ENCODE results near the gene C4orf50.
"Not testable (repeated sequence)": the region's sequence is repeated elsewhere in the genome, so short reads cannot be mapped to it uniquely, and the experiment has no call there.

C4orf50 gene

DNA sequence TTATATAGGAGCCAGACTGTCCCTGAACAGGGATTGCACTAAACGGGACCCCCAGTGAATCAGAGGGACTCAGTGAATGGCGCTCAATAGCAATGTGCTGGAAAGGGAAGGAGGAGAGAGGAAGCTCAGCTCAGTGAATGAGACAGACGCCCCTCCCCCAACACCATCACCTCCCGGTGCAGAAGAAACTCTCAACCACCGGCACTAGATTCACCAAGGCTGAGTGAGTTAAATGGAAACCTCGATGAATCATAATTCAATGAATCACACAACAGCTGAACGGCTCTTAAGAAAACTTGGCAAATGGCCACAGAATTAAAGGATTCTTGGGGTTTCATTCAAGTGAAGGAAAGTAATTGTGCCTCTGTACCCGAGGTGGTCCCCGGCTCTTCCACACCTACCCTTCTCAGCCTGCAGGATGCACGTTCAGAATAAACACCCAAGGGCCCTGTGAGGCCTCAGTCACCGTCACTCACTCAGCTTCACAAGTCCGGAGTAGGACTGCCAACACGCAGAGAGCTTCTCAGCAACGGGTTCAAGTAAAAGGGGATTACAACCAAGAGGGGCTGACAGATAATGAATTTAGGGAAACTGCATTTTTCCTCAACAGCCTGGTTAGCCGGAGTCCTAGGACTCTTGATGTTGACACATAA lies 154.6 kb downstream of the C4orf50 start:
- no peak for DNase-seq (ENCODE audit: low read depth in 2 of 2)

- DNase-seq (ENCODE audit: low read depth in 2 of 2), result no peak
Measured at GRCh38 chr4:5858020-5858769, 160.0 kb downstream of the C4orf50 start.

DNA sequence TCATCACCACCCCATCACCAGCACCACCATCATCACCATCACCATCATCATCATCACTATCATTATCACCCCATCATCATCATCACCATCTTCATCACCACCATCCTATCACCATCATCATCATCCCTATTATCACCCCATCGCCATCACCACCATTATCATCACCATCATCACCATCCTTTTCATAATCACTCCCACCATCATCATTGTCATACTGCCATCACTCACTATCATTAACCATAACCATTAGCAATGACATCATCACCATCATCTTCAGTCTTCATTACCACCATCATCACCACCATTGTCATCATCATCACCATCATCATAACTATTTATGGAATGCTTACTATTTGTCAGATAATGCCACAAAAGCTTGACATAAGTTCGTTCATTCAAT lies 161.0 kb downstream of the C4orf50 start:
- no peak for DNase-seq (ENCODE audit: low read depth in 2 of 2)

DNA sequence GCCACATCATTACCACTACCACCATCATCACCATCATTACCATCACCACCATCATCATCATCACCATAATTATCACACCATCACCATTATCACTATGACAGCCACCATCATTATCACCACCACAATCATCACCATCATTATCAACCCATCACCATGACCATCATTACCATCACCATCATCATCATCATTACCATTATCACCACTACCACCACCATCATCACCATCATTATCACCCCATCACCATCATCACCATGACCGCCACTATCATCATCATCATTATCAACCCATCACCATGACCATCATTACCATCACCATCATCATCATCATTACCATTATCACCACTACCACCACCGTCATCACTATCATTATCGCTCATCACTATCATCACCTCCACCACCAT lies 161.9 kb downstream of the C4orf50 start:
- DNase-seq (ENCODE audit: low read depth in 2 of 2), result not testable (repeated sequence)

DNA sequence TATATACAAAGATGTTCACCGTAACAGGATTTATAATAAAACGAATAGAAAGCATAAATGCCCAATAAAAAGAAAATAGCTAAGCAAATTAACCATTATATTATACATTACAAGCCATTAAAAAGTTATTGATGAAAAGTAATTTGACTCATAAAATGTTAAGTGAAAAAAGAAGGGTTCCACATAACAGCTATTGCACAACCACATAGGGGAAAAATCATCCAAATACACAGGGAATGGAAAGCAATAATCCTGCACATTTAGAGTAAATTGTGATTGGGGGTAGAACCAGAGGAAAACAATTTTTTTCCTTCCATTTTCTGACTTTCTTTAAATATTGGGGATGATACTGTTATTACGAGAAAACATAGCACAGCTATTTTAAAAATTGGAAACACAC lies 163.3 kb downstream of the C4orf50 start:
- DNase-seq (ENCODE audit: low read depth in 2 of 2), result no peak

DNA sequence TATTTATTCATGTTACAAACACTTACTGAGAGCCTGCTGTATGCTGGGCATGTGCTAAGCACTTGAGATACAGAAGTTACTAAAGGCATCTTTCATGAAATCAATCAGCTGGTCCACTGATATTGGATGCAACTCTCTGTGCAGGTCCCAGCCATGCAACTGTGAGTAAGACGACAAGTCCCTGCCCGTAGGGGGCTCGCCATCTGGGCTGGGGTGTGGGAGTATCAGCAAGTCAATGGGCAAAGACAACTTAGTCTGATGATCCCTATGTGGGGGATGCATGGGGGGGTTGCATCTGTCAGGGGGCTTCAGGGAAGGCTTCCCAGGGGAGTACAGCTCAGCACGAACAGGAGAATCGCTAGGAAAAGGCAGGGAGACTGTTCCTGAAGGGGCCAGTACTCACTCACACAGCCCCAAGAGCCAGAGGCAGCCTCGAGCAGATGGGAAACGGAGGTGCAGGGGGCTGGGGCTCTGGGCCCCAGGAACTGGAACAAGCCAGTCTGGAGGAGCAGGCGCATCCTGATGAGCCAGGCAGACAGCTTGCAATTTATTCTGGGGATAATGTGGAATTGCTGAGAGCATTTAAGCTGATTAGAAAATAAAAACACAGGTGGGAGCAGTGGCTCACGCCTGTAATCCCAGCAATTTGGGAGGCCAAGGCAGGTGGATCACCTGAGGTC lies 165.6 kb downstream of the C4orf50 start:
- no peak for DNase-seq (ENCODE audit: low read depth in 2 of 2)

DNA sequence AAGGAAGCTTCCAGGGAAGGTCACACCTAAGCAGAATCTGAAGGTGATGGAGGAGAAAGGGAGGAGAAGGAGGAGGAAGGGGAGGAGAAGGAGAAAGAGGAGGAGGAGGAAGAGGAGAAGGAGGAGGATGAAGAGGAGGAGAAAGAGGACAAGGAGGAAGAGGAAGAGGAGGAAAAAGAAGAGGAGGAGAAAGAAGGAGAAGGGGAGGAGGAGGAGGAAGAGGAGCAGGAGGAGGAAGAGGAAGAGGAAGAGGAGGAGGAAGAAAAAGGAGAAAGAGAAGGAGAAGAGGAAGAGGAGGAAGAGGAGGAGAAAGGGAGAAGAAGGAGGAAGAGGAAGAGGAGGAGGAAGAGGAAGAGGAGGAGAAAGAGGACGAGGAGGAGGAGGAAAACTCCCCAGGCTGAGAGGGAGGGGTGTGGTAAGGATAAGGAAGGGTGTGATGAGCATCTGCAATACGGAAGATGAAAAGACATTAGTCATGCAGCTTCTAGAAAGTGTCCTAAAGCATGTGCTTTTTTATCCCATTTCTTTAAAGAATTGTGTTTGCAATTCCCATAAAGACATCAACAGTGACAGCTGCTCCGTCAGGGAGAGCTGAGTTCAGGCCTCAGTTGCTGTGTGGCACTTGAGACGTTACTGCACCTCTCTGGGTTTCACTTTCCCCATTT lies 166.5 kb downstream of the C4orf50 start:
- no peak for DNase-seq (ENCODE audit: low read depth in 2 of 2)
